Stimulated activated CD8-positive, alpha-beta memory T cell treated with anti-CD3 and anti-CD28 coated beads, Interleukin-4, amount 100 ng/mL, for 24 hours (primary cell): ENCODE data around the gene NTN4.
"Not testable (repeated sequence)": the region's sequence is repeated elsewhere in the genome, so short reads cannot be mapped to it uniquely, and the experiment has no call there.

Source experiments
- DNase-seq: peaks from one replicate; pipeline ENCODE4 v3.0.0-alpha.2; 2020; ENCODE audit warnings: low read depth

Gene NTN4

GRCh38 chr12:95790033-95790916 is at the start of gene NTN4:
NTN4 (minus strand) TSS chr12:95790764; CDS start chr12:95790309, 455 bp downstream.
- DNase-seq, result peak; percentile 11

GRCh38 chr12:95838125-95838524 is 47.6 kb upstream of the NTN4 start:
- DNase-seq, result no peak

- DNase-seq, result no peak
These were observed 46.9 kb upstream of the NTN4 start for GRCh38 chr12:95837240-95838038.

DNA sequence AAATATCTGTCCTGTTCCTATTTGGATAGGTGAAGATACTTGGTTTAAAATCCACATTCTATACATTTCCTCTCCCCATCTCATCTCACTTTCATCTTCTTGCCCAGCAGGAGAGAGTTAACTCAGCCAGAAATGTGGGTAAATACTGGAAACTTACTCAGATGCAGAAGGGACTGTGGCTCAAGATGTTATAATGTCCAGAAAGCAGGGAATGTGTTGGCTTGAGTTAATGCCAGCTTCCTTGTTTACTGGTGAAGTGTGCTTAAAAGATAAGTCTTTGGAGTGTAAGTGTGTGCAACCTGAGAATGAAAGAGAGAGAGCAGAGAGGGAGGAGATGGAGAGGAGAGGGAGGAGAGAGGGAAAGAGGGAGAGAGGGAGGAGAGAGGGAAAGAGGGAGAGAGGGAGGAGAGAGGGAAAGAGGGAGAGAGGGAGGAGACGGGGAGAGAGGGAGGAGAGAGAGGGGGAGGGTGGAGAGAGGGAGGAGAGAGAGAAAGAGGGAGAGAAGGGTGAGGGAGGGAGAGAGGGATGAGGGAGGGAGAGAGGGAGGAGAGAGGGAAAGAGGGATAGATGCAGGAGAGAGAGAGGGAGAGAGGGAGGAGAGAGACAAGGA is 46.2 kb upstream of the NTN4 start:
- DNase-seq, result no peak

- no peak for DNase-seq
These were observed 45.6 kb upstream of the NTN4 start for GRCh38 chr12:95836185-95836609.

DNA sequence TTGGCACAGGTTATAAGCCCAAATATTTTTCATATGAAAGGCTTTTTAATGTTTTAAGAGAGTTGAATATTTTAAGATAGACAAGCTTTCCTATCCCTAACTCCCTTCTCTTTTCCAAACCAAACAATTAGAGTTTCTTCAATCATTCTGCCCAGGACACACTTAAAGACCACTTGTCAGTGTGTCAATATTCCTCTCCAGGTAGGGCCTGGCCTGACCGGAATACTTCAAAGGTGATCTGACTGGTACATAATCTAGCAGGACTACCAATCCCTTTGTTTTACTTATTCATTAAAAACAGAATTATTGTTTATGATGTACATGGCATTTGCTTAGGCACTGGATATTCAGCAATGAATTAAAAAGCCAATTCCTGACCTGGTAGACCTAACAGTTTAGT is 44.0 kb upstream of the NTN4 start:
- no peak for DNase-seq

DNA sequence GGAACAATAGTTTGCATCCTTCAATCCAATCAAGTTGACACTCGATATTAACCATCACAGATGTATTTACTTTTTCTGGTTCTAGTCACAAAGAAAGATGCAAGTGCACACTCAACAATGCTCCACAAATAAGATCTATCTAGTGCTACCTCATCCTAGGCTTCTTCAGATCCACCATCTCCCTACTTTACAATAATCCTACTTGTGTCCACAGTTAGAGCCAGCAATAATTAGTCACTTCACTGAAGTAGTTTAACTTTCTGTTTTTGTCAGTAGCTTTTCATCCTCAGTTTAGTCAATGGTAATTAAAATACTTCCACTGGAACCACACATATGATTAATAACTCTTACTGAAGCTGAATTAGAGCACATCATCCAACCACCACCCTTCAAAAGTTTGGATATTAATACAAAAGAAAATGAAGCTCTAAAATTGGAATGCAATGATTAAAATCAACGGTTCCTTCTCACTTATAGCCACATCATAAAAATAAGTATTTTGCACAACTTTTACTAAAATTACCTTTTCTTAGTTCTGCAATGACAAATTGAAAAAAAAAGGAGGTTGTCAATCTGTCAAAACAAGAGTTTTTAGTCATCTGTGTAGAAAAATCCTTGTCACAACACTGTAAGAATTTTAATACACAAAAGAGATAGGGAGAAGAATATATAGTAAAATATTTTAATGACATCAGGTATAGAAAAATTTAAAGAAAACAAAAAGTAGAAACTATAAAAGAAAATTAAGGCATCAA is 39.9 kb upstream of the NTN4 start:
- no peak for DNase-seq

GRCh38 chr12:95829395-95829794 is 38.8 kb upstream of the NTN4 start:
- DNase-seq, result no peak

DNA sequence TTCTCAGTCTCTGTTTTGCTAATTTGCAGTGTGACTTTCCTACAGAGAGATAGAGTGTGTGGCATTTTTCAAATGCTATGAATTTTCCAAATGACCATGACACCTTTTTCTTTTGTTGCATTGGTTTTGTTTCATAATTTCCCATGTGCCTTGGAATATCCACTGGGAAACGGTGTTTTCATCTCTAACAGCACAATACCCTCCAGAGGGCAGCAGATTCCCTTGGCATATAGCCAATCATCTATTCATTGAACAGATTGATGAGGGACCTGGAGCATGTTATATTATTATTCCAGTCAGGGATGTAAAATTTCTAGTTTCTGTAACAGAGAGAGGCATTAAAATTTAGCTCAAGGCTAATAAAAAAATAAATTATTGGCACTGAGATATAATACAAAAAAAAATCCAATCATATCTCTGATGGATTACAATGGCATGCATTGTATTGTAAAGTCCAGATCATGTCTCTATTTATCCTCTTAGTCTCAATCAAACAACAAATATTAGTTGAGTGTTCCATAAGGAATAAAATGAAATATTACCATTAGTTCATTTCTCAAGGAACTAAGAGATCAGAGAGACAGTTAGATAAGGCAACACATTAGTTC is 29.6 kb upstream of the NTN4 start:
- no peak for DNase-seq

GRCh38 chr12:95815632-95816212 is 25.2 kb upstream of the NTN4 start:
- no peak for DNase-seq

DNA sequence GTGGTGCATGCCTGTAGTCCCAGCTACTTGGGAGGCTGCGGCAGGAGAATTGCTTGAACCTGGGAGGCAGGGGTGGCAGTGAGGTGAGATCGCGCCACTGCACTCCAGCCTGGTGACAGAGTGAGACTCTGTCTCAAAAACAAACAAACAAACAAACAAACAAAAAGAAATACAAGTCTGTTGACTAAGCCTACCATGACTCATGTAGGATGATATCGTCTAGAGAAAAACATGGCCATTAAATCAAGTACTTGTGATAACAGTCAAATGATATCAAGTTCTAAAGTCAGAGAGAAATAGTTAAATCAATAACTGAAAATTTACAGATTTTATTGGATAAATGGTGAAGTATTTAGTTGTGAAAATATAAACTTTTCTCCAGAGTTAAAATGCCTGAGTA is 21.6 kb upstream of the NTN4 start:
- not testable (repeated sequence) for DNase-seq

- DNase-seq, result no peak
These were observed 19.8 kb upstream of the NTN4 start for GRCh38 chr12:95810411-95810810.

DNA sequence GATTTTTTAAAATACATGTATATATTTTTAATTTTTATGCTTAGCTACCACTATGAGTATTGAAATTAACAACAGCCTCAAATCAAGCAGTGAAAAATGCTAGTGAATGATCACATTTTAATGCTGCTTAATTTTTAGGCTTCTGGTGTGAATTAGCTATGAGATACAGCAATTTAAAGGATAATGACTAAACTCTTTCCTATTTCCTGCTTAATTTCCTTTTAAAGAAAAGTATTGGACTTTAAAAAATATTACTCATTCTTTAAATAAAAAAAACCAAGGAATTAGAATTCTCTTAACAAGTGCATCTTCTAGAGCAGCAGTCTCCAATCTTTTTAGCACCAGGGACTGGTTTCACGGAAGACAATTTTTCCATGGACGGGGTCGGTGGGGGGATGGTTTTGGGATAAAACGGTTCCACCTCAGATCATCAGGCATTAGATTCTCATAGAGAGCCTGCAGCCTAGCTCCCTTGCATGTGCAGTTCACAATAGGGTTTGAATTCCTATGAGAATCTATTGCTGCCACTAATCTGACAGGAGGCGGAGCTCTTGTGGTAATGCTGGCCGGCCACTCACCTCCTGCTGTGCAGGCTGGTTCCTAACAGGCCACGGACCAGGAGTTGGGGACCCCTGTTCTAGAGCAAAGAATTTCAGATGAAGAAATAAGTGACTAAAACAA is 18.6 kb upstream of the NTN4 start:
- DNase-seq, result no peak

DNA sequence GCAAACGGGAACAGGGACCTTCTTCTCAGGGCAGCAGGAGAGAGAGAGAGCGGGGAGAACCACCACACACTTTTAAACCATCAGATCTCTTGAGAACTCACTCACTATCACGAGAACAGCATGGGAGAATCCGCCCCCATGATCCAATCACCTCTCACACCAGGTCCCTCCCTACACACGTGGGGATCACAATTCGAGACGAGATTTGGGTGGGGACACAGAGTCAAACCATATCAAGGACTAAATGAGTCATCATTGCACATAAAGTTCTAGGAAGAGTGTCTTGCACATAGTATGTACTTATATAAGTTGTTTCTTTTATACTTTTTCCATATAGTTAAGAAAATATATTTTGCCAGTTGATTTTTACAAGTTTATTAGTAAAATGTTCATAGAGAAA is 17.6 kb upstream of the NTN4 start:
- no peak for DNase-seq

- no peak for DNase-seq
These were observed 15.5 kb upstream of the NTN4 start for GRCh38 chr12:95805864-95806671.

GRCh38 chr12:95804291-95804690 is 13.7 kb upstream of the NTN4 start:
- DNase-seq, result no peak

DNA sequence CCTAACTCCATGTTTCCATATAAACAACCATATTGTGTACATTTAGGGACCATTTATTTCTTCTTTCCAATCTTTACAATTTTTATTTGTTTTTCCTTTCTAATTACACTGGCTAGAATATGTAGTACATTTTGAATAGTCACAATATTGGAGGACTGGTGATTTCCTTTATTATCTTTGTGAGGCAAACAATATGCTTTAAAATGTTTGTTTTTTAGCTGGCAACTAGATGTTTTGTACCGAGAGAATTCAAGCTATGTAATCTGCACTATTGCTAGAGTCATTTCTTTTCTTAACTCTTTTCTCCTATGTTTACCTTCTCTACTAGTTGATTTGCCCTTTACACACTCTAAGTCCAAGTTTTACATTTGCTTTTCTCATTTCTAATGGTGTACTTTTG is 13.3 kb upstream of the NTN4 start:
- no peak for DNase-seq

- DNase-seq, result no peak
These were observed 12.1 kb upstream of the NTN4 start for GRCh38 chr12:95802482-95803270.

GRCh38 chr12:95796982-95797289 is 6.4 kb upstream of the NTN4 start:
- no peak for DNase-seq
